Astrocyte of the cerebellum (primary cell): Measurements from ENCODE around the gene RNF144A.

ENCODE experiments used
- DNase-seq: peaks from one replicate; pipeline ENCODE4 v3.0.0-alpha.2; 2011; ENCODE audit warnings: low read depth
- H3K4me3 ChIP-seq: 2 replicates; pipeline ENCODE4 v1.5.1; 2011; ENCODE audit warnings: mild to moderate bottlenecking, low read depth, low read length, moderate library complexity
- CTCF ChIP-seq: IDR thresholded peaks from 2 replicates; pipeline ENCODE4 v1.5.1; 2012; ENCODE audit warnings: low read length, low read depth, moderate library complexity, mild to moderate bottlenecking; ENCODE audit errors: missing control alignments
- in situ Hi-C: cut with HindIII; loops from 2 replicates; pipeline ENCODE4 v1.10.0; 2017; ENCODE audit warnings: low sequenced_read_pairs

Gene RNF144A

GRCh38 chr2:6879011-6879410 is 38.2 kb upstream of the RNF144A start:
- H3K4me3 ChIP-seq: no peak overlapping the region
- DNase-seq: no peak

GRCh38 chr2:6880200-6880733 is 36.9 kb upstream of the RNF144A start:
- no peak overlapping the region for H3K4me3 ChIP-seq
- no peak for TF ChIP-seq CTCF
- no peak for DNase-seq

More at GRCh38 chr2:6879011-6879410, 38.2 kb upstream of the RNF144A start:
- TF ChIP-seq CTCF: no peak
- in situ Hi-C loops: no loop called here

GRCh38 chr2:6881046-6881445 is 36.2 kb upstream of the RNF144A start:
- no peak for DNase-seq
- in situ Hi-C loops: no loop called here
- no peak for TF ChIP-seq CTCF
- H3K4me3 ChIP-seq: no peak overlapping the region

More at GRCh38 chr2:6880200-6880733, 36.9 kb upstream of the RNF144A start:
- in situ Hi-C loops: no loop called here

GRCh38 chr2:6881516-6881915 is 35.7 kb upstream of the RNF144A start:
- no peak for TF ChIP-seq CTCF
- in situ Hi-C loops: no loop called here
- H3K4me3 ChIP-seq: no peak overlapping the region
- DNase-seq: no peak

- no peak for DNase-seq
- no peak overlapping the region for H3K4me3 ChIP-seq
- in situ Hi-C loops: no loop called here
- no peak for TF ChIP-seq CTCF
Measured at GRCh38 chr2:6883448-6884122, 33.6 kb upstream of the RNF144A start.

- in situ Hi-C loops: no loop called here
- DNase-seq: no peak
- H3K4me3 ChIP-seq: no peak overlapping the region
- TF ChIP-seq CTCF: no peak
Measured at GRCh38 chr2:6885551-6885950, 31.7 kb upstream of the RNF144A start.

- no peak for DNase-seq
- in situ Hi-C loops: no loop called here
- no peak for TF ChIP-seq CTCF
- no peak overlapping the region for H3K4me3 ChIP-seq
Measured at GRCh38 chr2:6885968-6886367, 31.2 kb upstream of the RNF144A start.
